Fibroblast of the conjunctiva (primary cell): ENCODE data around the gene POM121L2.
"Not testable (repeated sequence)": the region's sequence is repeated elsewhere in the genome, so short reads cannot be mapped to it uniquely, and the experiment has no call there.

Experiments
- DNase-seq: peaks from one replicate; pipeline ENCODE4 v3.0.0-alpha.2; 2010; ENCODE audit warnings: low read depth

Gene POM121L2

GRCh38 chr6:27293436-27294098 lies 18.5 kb downstream of the POM121L2 start:
- peak; percentile 56 for DNase-seq

GRCh38 chr6:27290850-27291208 lies 21.2 kb downstream of the POM121L2 start:
- DNase-seq, result no peak

GRCh38 chr6:27290065-27290849 lies 21.8 kb downstream of the POM121L2 start:
- DNase-seq, result no peak

- DNase-seq, result no peak
Observed at GRCh38 chr6:27288136-27289044, 23.7 kb downstream of the POM121L2 start.

- no peak for DNase-seq
Observed at GRCh38 chr6:27287751-27288135, 24.3 kb downstream of the POM121L2 start.

GRCh38 chr6:27286141-27286540 lies 25.9 kb downstream of the POM121L2 start:
- DNase-seq, result no peak

- no peak for DNase-seq
Observed at GRCh38 chr6:27283279-27283678, 28.8 kb downstream of the POM121L2 start.

- no peak for DNase-seq
Observed at GRCh38 chr6:27281569-27281968, 30.5 kb downstream of the POM121L2 start.

GRCh38 chr6:27281105-27281539 lies 31.0 kb downstream of the POM121L2 start:
- no peak for DNase-seq

- no peak for DNase-seq
Observed at GRCh38 chr6:27280540-27281000, 31.5 kb downstream of the POM121L2 start.

GRCh38 chr6:27280064-27280539 lies 32.0 kb downstream of the POM121L2 start:
- DNase-seq, result no peak

GRCh38 chr6:27279513-27280063 lies 32.5 kb downstream of the POM121L2 start:
- DNase-seq, result no peak

GRCh38 chr6:27275025-27275956 lies 36.8 kb downstream of the POM121L2 start:
- no peak for DNase-seq

- no peak for DNase-seq
Observed at GRCh38 chr6:27273783-27274182, 38.3 kb downstream of the POM121L2 start.

- no peak for DNase-seq
Observed at GRCh38 chr6:27268803-27269202, 43.3 kb downstream of the POM121L2 start.

GRCh38 chr6:27267857-27268434 lies 44.1 kb downstream of the POM121L2 start:
- DNase-seq, result no peak

GRCh38 chr6:27267003-27267402 lies 45.1 kb downstream of the POM121L2 start:
- not testable (repeated sequence) for DNase-seq

GRCh38 chr6:27263886-27264285 lies 48.2 kb downstream of the POM121L2 start:
- no peak for DNase-seq

- DNase-seq, result no peak
Observed at GRCh38 chr6:27260836-27261375, 51.2 kb downstream of the POM121L2 start.

- DNase-seq, result no peak
Observed at GRCh38 chr6:27260369-27260768, 51.7 kb downstream of the POM121L2 start.
